HG03342 (cell line): ENCODE measurements around the gene UBR3.
"Not testable (repeated sequence)": the region's sequence is repeated elsewhere in the genome, so short reads cannot be mapped to it uniquely, and the experiment has no call there.

ENCODE experiments used
- ATAC-seq: cut with Tn5 transposase; IDR thresholded peaks from one replicate; pipeline ENCODE4 v1.9.1; 2021; ENCODE audit warnings: mild to moderate bottlenecking, moderate library complexity; ENCODE audit not compliant: unreplicated experiment

The UBR3 gene

GRCh38 chr2:170092436-170093060 lies 265.3 kb downstream of the UBR3 start:
- no peak for ATAC-seq

- ATAC-seq = no peak
These were observed 268.1 kb downstream of the UBR3 start for GRCh38 chr2:170095380-170095779.

GRCh38 chr2:170098626-170099312 lies 271.5 kb downstream of the UBR3 start:
- no peak for ATAC-seq

- no peak for ATAC-seq
These were observed 274.5 kb downstream of the UBR3 start for GRCh38 chr2:170101789-170102188.

GRCh38 chr2:170106102-170106840 lies 279.0 kb downstream of the UBR3 start:
- no peak for ATAC-seq

- ATAC-seq = no peak
These were observed 286.1 kb downstream of the UBR3 start for GRCh38 chr2:170113168-170113894.

GRCh38 chr2:170115501-170116229 lies 288.4 kb downstream of the UBR3 start:
- ATAC-seq = no peak

GRCh38 chr2:170118641-170119040 lies 291.4 kb downstream of the UBR3 start:
- ATAC-seq = no peak

- ATAC-seq = not testable (repeated sequence)
These were observed 292.1 kb downstream of the UBR3 start for GRCh38 chr2:170119326-170119725.

GRCh38 chr2:170121689-170122088 lies 294.4 kb downstream of the UBR3 start:
- no peak for ATAC-seq

- ATAC-seq = no peak
These were observed 295.8 kb downstream of the UBR3 start for GRCh38 chr2:170122883-170123547.

GRCh38 chr2:170123593-170123992 lies 296.3 kb downstream of the UBR3 start:
- ATAC-seq = no peak

- not testable (repeated sequence) for ATAC-seq
These were observed 299.0 kb downstream of the UBR3 start for GRCh38 chr2:170126138-170126728.
